Measurements from ENCODE around the gene ASB6.

DNA sequence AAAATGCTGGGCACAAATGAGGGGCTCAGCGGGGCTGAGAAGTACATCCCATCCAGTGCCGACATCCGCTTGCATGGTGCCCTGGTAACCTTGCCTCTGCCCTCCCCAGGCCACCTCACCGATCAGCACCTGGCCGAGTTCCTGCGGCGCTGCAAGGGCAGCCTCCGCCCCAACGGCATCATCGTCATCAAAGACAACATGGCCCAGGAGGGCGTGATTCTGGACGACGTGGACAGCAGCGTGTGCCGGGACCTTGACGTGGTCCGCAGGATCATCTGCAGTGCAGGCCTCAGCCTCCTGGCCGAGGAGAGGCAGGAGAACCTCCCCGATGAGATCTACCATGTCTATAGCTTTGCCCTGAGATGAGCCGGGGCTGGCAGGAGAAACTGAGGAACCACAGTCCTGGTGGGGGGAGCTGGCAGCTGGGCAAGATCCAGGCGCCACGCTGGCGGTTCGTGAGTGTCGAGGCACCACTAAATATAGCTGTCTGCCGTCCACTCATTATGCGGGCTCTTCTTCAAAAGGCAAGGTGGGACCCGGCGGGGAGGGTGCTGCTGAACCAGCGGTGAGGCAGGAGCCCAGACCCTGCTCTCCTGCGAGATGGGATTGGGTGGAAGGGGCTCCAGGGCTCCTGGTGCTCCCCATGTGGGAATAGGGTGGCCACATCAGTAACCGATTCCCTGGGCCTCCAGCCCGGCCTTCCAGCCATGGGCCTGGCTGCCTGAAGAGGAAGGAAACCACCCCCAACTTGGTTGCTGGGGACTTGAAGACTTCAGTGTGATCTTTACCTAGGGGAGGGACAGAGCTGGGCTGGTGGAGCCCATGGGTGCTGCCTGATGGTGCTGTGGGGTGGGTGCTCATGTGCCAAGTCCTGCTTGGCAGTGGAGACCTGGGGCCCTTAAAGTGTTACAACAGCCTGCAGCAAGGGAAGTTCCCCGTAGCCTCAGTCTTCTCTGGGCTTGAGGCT, 6.6 kb downstream of the ASB6 start:
- TF ChIP-seq POLR2A (IDR thresholded peaks at IDR 0.05), result no peak
- TF ChIP-seq, protein P1, sequence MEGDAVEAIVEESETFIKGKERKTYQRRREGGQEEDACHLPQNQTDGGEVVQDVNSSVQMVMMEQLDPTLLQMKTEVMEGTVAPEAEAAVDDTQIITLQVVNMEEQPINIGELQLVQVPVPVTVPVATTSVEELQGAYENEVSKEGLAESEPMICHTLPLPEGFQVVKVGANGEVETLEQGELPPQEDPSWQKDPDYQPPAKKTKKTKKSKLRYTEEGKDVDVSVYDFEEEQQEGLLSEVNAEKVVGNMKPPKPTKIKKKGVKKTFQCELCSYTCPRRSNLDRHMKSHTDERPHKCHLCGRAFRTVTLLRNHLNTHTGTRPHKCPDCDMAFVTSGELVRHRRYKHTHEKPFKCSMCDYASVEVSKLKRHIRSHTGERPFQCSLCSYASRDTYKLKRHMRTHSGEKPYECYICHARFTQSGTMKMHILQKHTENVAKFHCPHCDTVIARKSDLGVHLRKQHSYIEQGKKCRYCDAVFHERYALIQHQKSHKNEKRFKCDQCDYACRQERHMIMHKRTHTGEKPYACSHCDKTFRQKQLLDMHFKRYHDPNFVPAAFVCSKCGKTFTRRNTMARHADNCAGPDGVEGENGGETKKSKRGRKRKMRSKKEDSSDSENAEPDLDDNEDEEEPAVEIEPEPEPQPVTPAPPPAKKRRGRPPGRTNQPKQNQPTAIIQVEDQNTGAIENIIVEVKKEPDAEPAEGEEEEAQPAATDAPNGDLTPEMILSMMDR (IDR thresholded peaks at IDR 0.05), result no peak

Measured in right lobe of liver (tissue), 4 donors.